Activated T-helper 17 cell treated with anti-CD3 and anti-CD28 coated beads, Interleukin-2, amount 50 U/mL, for 72 hours (primary cell): ENCODE measurements around the gene CTDSPL. TPM values are rescaled to one million over a fixed set of nuclear protein-coding genes. Genes with fewer than 3 reads are reported as not detected.
A peak's percentile ranks its signal among the peaks of the same experiment; 100 is the strongest.

Source experiments
- ATAC-seq: fragments of 150-1000 bp; cut with Tn5 transposase; replicated peaks from 2 replicates; pipeline ENCODE4 v1.10.0; 2021; ENCODE audit warnings: mild to moderate bottlenecking, moderate library complexity
- H3K27ac Mint-ChIP-seq: one replicate; pipeline ENCODE4 v1.8.0; 2022; ENCODE audit warnings: mixed read lengths
- H3K27me3 Mint-ChIP-seq: one replicate; pipeline ENCODE4 v1.8.0; 2022; ENCODE audit warnings: mixed read lengths
- H3K36me3 Mint-ChIP-seq: one replicate; pipeline ENCODE4 v1.8.0; 2022; ENCODE audit warnings: low read depth, mild to moderate bottlenecking, mixed read lengths
- H3K4me1 Mint-ChIP-seq: one replicate; pipeline ENCODE4 v1.8.0; 2022; ENCODE audit warnings: mixed read lengths
- H3K4me3 Mint-ChIP-seq: one replicate; pipeline ENCODE4 v1.8.0; 2022; ENCODE audit warnings: mild to moderate bottlenecking, mixed read lengths
- H3K9me3 Mint-ChIP-seq: one replicate; pipeline ENCODE4 v1.8.0; 2022; ENCODE audit warnings: mixed read lengths
- total RNA-seq, 2 donors: library from RNA; stranded (reverse); gene quantifications; one replicate each; pipeline ENCODE4 v1.2.3, GENCODE V29; 2022

The CTDSPL gene
- total RNA-seq, 2 donors from 2014 or later, result 1.5 to 2.3 TPM

GRCh38 chr3:37999836-38000235, 138.2 kb downstream of the CTDSPL start:
- Mint-ChIP-seq H3K4me1 (peaks cover 41% of the 10 kb centered on the region), H3K36me3 (peaks cover 45% of the 10 kb centered on the region), H3K27ac (peak overlapping the region; percentile 95), H3K4me3 (peak overlapping the region; percentile 87), H3K9me3 (no peaks in the 10 kb centered on the region), H3K27me3 (no peaks in the 10 kb centered on the region)
- ATAC-seq, result no peak

GRCh38 chr3:38000242-38000916, 138.7 kb downstream of the CTDSPL start:
- H3K4me3 Mint-ChIP-seq, result no peak overlapping the region
- H3K9me3 Mint-ChIP-seq, result no peaks in the 10 kb centered on the region
- H3K4me1 Mint-ChIP-seq, result peaks cover 37% of the 10 kb centered on the region
- no peaks in the 10 kb centered on the region for H3K27me3 Mint-ChIP-seq
- H3K36me3 Mint-ChIP-seq, result peaks cover 45% of the 10 kb centered on the region
- H3K27ac Mint-ChIP-seq, result peak overlapping the region; percentile 95
- no peak for ATAC-seq

GRCh38 chr3:38000965-38001455, 139.3 kb downstream of the CTDSPL start:
- H3K4me1 Mint-ChIP-seq, result peaks cover 32% of the 10 kb centered on the region
- peaks cover 39% of the 10 kb centered on the region for H3K36me3 Mint-ChIP-seq
- H3K9me3 Mint-ChIP-seq, result no peaks in the 10 kb centered on the region
- H3K27me3 Mint-ChIP-seq, result no peaks in the 10 kb centered on the region
- peak overlapping the region; percentile 95 for H3K27ac Mint-ChIP-seq
- no peak for ATAC-seq
- no peak overlapping the region for H3K4me3 Mint-ChIP-seq

GRCh38 chr3:38001456-38002081, 139.9 kb downstream of the CTDSPL start:
- no peaks in the 10 kb centered on the region for H3K9me3 Mint-ChIP-seq

GRCh38 chr3:38002291-38002876, 140.7 kb downstream of the CTDSPL start:
- no peak for ATAC-seq
- Mint-ChIP-seq H3K4me1 (peaks cover 23% of the 10 kb centered on the region), H3K27me3 (no peaks in the 10 kb centered on the region), H3K27ac (no peak overlapping the region), H3K4me3 (no peak overlapping the region), H3K36me3 (peaks cover 28% of the 10 kb centered on the region), H3K9me3 (no peaks in the 10 kb centered on the region)

More at GRCh38 chr3:38001456-38002081, 139.9 kb downstream of the CTDSPL start:
- ATAC-seq, result no peak
- no peaks in the 10 kb centered on the region for H3K27me3 Mint-ChIP-seq
- H3K27ac Mint-ChIP-seq, result no peak overlapping the region
- peaks cover 34% of the 10 kb centered on the region for H3K36me3 Mint-ChIP-seq
- no peak overlapping the region for H3K4me3 Mint-ChIP-seq
- peaks cover 28% of the 10 kb centered on the region for H3K4me1 Mint-ChIP-seq

- Mint-ChIP-seq H3K27ac (peak overlapping the region; percentile 81), H3K27me3 (no peaks in the 10 kb centered on the region), H3K4me3 (no peak overlapping the region), H3K36me3 (peaks cover 28% of the 10 kb centered on the region), H3K4me1 (peaks cover 23% of the 10 kb centered on the region), H3K9me3 (no peaks in the 10 kb centered on the region)
- no peak for ATAC-seq
Observed at GRCh38 chr3:38002940-38003339, 141.3 kb downstream of the CTDSPL start.

- ATAC-seq, result peak; percentile 44
- H3K4me3 Mint-ChIP-seq, result no peak overlapping the region
- H3K9me3 Mint-ChIP-seq, result no peaks in the 10 kb centered on the region
- no peaks in the 10 kb centered on the region for H3K27me3 Mint-ChIP-seq
- H3K27ac Mint-ChIP-seq, result peak overlapping the region; percentile 81
- peaks cover 24% of the 10 kb centered on the region for H3K36me3 Mint-ChIP-seq
- H3K4me1 Mint-ChIP-seq, result peaks cover 23% of the 10 kb centered on the region
Observed at GRCh38 chr3:38003371-38003816, 141.7 kb downstream of the CTDSPL start.

GRCh38 chr3:38003817-38004414, 142.2 kb downstream of the CTDSPL start:
- Mint-ChIP-seq H3K9me3 (no peaks in the 10 kb centered on the region), H3K4me3 (no peak overlapping the region), H3K4me1 (peaks cover 23% of the 10 kb centered on the region), H3K27ac (peak overlapping the region; percentile 81), H3K27me3 (no peaks in the 10 kb centered on the region), H3K36me3 (peaks cover 21% of the 10 kb centered on the region)
- no peak for ATAC-seq

GRCh38 chr3:38004415-38005075, 142.9 kb downstream of the CTDSPL start:
- Mint-ChIP-seq H3K27ac (peak overlapping the region; percentile 23), H3K4me3 (no peak overlapping the region), H3K4me1 (peaks cover 19% of the 10 kb centered on the region), H3K27me3 (no peaks in the 10 kb centered on the region), H3K9me3 (no peaks in the 10 kb centered on the region), H3K36me3 (peaks cover 17% of the 10 kb centered on the region)
- peak; percentile 79 for ATAC-seq

- Mint-ChIP-seq H3K27ac (peak overlapping the region; percentile 23), H3K36me3 (peaks cover 10% of the 10 kb centered on the region), H3K9me3 (no peaks in the 10 kb centered on the region), H3K27me3 (no peaks in the 10 kb centered on the region), H3K4me1 (peaks cover 16% of the 10 kb centered on the region), H3K4me3 (no peak overlapping the region)
- peak; percentile 22 for ATAC-seq
Observed at GRCh38 chr3:38005076-38006020, 143.7 kb downstream of the CTDSPL start.

GRCh38 chr3:38006031-38006430, 144.4 kb downstream of the CTDSPL start:
- Mint-ChIP-seq H3K36me3 (peaks cover 8% of the 10 kb centered on the region), H3K27ac (no peak overlapping the region), H3K9me3 (no peaks in the 10 kb centered on the region), H3K27me3 (no peaks in the 10 kb centered on the region), H3K4me1 (peaks cover 16% of the 10 kb centered on the region), H3K4me3 (no peak overlapping the region)
- no peak for ATAC-seq

GRCh38 chr3:38006445-38006995, 144.8 kb downstream of the CTDSPL start:
- Mint-ChIP-seq H3K27ac (no peak overlapping the region), H3K4me3 (no peak overlapping the region), H3K4me1 (peaks cover 16% of the 10 kb centered on the region), H3K36me3 (peaks cover 8% of the 10 kb centered on the region), H3K27me3 (no peaks in the 10 kb centered on the region), H3K9me3 (no peaks in the 10 kb centered on the region)
- ATAC-seq, result no peak

- Mint-ChIP-seq H3K36me3 (no peaks in the 10 kb centered on the region), H3K27me3 (no peaks in the 10 kb centered on the region), H3K4me1 (peaks cover 16% of the 10 kb centered on the region), H3K9me3 (no peaks in the 10 kb centered on the region), H3K4me3 (no peak overlapping the region), H3K27ac (no peak overlapping the region)
- ATAC-seq, result no peak
Observed at GRCh38 chr3:38007754-38008090, 146.0 kb downstream of the CTDSPL start.
